Astrocyte (in vitro differentiated cells and primary cell): Measurements from ENCODE around the gene SCGB3A1.

Experiments
- CTCF ChIP-seq: IDR thresholded peaks from 2 replicates; pipeline ENCODE4 v1.5.1; 2011; ENCODE audit warnings: low read depth, mild to moderate bottlenecking, inconsistent platforms, low read length, moderate library complexity; ENCODE audit not compliant: insufficient read depth
- EZH2 ChIP-seq: IDR thresholded peaks from 2 replicates; pipeline ENCODE4 v1.6.1; 2012; ENCODE audit warnings: mild to moderate bottlenecking, low read length, inconsistent platforms; ENCODE audit not compliant: insufficient read depth

GRCh38 chr5:180596115-180596667 is 4.9 kb upstream of the SCGB3A1 start:
- TF ChIP-seq CTCF (no peak), EZH2 (no peak)
